ENCODE measurements around the gene EPHB2. TPM values are rescaled to one million over a fixed set of nuclear protein-coding genes. Genes with fewer than 3 reads are reported as not detected.

EPHB2 gene
- total RNA-seq, 1 donor from 2014 or later, result 5.0 TPM

DNA sequence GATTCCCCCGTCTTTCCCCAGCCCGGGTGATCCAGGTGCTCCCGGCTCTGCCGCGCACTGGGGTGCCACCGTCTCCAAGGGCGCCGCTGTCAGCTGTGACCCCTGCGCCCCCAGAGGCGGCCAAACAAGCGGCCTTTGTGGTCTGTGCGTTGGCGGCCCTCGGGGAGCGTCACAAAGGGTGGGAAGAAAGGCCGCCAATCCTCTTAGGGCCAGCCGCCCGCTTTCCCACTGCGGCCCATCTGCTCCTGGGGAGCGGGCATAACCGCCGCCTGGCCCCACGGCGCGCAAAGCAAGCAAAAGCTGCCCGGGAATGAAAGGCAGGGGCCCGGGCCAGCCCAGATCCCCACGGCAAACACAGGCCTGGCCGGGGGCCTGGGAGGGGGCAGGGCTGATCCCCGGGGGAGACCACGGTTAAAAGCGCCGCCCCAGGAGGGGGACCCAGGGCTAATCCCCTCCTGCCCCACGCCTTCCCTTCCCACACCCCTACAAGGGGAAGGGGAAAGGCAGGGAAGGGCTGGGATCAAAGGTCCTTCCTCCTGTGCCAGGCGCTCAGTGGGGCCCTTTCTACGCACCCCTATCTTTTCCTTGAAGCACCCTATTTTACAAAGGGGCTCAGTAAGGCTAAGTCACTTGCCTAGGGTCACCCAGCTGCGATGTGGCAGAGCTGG lies 33.6 kb upstream of the EPHB2 start:
- DNase-seq (no peak), ATAC-seq (no peak)
- peaks cover 28% of the 10 kb centered on the region for H3K27me3 ChIP-seq (ENCODE audit: low read depth)

DNA sequence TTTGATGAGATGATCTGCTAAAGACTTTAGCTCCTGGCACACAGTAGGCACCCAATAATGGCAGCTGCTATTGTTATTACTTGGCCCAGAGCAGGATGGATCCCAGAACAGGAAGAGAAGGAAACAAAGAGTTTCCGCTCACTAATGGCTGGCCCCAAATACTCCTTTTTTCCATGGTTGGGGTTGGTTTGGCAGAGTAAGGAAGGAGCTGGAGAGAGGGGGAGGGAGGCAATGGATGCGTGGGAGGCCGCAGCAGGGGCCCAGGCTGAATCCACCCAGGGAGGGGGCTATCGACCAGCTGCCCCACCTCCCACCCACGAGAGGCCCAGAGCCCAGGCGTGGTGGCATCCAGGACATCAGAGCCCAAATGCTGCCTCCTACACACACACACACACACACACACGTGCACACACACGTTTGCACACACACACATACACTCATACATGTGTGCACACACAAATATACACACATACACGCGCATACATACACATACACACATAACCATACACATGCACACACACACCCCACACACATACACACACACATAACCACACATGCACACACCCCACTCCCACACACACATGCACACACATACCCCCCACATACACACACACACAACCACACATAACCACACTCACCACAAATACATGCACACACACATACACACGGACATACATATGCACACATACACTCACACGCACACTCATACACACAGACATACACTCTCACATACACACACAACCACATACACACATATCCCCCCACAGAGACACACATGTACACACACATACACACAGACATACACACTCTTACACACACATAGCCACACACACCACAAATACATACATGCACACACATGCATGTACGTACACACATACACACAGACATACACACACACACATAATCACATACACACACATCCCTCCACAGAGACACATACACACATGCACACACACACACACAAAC lies 32.4 kb upstream of the EPHB2 start:
- no peaks in the 10 kb centered on the region for H3K36me3 ChIP-seq
- DNase-seq (no peak), ATAC-seq (no peak)
- no peak overlapping the region for H3K4me3 ChIP-seq
- H3K27me3 ChIP-seq (ENCODE audit: low read depth), result peaks cover 22% of the 10 kb centered on the region
- intact Hi-C loops (cut with DNase I), result no loop called here
- H3K9me3 ChIP-seq, result no peaks in the 10 kb centered on the region
- TF ChIP-seq, protein P1, sequence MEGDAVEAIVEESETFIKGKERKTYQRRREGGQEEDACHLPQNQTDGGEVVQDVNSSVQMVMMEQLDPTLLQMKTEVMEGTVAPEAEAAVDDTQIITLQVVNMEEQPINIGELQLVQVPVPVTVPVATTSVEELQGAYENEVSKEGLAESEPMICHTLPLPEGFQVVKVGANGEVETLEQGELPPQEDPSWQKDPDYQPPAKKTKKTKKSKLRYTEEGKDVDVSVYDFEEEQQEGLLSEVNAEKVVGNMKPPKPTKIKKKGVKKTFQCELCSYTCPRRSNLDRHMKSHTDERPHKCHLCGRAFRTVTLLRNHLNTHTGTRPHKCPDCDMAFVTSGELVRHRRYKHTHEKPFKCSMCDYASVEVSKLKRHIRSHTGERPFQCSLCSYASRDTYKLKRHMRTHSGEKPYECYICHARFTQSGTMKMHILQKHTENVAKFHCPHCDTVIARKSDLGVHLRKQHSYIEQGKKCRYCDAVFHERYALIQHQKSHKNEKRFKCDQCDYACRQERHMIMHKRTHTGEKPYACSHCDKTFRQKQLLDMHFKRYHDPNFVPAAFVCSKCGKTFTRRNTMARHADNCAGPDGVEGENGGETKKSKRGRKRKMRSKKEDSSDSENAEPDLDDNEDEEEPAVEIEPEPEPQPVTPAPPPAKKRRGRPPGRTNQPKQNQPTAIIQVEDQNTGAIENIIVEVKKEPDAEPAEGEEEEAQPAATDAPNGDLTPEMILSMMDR (IDR thresholded peaks at IDR 0.05), result no peak
- H3K27ac ChIP-seq, result no peak overlapping the region
- H3K4me1 ChIP-seq, result no peaks in the 10 kb centered on the region

More for the DNA sequence above, 33.6 kb upstream of the EPHB2 start:
- intact Hi-C loops (cut with DNase I), result no loop called here
- Histone ChIP-seq H3K9me3 (no peaks in the 10 kb centered on the region), H3K27ac (no peak overlapping the region), H3K36me3 (no peaks in the 10 kb centered on the region), H3K4me3 (no peak overlapping the region), H3K4me1 (no peaks in the 10 kb centered on the region)
- TF ChIP-seq, protein P1 (IDR thresholded peaks at IDR 0.05), result no peak

DNA sequence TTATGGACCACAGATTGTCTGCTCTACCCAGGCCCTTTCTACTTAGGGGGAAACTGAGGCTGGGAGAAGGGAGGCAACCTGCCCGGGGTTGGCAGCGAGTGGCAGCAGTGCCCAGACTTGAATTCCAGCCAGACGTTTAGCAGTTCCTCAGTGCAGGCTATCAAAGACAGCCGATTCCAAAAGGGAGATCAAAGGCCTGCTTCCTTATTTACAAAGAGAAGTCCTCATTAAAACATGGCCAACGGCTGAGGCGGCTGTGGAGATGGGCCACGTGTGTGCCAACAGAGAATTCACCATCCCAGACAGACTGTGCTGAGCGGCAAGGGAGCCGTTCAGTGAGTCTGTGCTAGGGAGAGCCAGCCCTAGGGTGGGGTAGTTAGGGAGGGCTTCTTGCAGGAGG lies 29.9 kb upstream of the EPHB2 start:
- Histone ChIP-seq H3K27ac (no peak overlapping the region), H3K4me1 (no peaks in the 10 kb centered on the region), H3K4me3 (no peak overlapping the region), H3K9me3 (no peaks in the 10 kb centered on the region), H3K27me3 (ENCODE audit: low read depth) (peaks cover 26% of the 10 kb centered on the region), H3K36me3 (no peaks in the 10 kb centered on the region)
- TF ChIP-seq, protein P1 (IDR thresholded peaks at IDR 0.05), result no peak
- intact Hi-C loops (cut with DNase I), result no loop called here
- DNase-seq, result no peak
- no peak for ATAC-seq

DNA sequence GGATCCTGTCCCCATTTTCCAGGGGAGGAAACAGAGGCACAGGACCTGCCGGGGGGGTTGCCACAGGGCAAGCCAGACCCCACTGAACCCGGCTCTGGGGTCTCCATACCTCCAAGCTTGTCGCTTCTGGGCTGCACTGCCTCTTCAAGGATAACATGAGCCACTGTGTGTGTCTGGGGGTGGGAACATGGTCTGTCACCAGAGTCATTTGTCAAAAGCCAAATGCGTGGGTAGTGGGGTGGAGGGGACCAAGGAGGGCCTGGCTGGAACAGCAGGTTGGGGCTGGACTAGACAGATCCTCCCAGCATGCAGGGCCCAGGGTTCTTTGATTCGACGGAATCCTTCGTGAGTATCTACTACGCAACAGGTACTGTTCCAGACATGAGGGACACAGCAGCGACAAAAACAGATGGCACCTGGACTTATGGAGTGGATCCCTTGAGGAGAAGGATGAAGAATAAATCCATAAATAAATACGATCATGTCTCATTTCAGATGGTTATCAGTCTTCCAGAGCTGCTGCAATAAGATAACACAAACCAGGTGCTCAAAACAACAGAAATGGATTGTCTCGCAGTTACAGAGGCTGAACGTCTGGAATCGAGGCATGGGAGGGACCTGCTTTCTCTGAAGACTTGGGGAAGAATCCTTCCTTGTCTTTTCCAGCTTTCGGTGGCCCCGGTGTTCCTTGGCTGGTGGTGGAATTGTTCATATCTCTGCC lies 28.9 kb upstream of the EPHB2 start:
- H3K9me3 ChIP-seq, result no peaks in the 10 kb centered on the region
- no peaks in the 10 kb centered on the region for H3K36me3 ChIP-seq
- H3K4me3 ChIP-seq, result no peak overlapping the region
- no peak for ATAC-seq
- no peak for DNase-seq
- intact Hi-C loops (cut with DNase I), result no loop called here
- TF ChIP-seq, protein P1 (IDR thresholded peaks at IDR 0.05), result no peak
- no peak overlapping the region for H3K27ac ChIP-seq
- H3K27me3 ChIP-seq (ENCODE audit: low read depth), result peaks cover 22% of the 10 kb centered on the region
- H3K4me1 ChIP-seq, result no peaks in the 10 kb centered on the region

DNA sequence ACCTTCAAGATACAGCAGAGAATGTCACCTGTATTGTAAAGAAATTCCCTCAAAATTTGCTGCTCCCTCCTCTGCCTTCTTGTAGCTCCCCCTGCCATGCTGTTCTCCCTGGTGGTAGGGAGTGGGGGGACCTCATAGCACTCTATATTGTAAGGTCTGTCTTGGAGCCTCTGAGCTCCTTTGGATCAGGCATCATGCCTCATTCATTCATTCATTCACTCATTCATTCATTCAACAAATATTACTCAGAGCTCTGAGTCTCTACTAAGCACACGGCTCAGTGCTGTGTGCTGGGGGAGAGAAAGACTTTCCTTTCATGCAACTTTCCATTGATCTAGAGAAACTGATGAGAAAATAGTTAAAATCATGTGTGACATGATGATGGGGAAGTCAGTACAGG lies 27.1 kb upstream of the EPHB2 start:
- TF ChIP-seq, protein P1 (IDR thresholded peaks at IDR 0.05), result no peak
- ATAC-seq (no peak), DNase-seq (no peak)
- H3K36me3 ChIP-seq, result no peaks in the 10 kb centered on the region
- H3K27ac ChIP-seq, result no peak overlapping the region
- peaks cover 17% of the 10 kb centered on the region for H3K27me3 ChIP-seq (ENCODE audit: low read depth)
- no peak overlapping the region for H3K4me3 ChIP-seq
- intact Hi-C loops (cut with DNase I), result no loop called here
- no peaks in the 10 kb centered on the region for H3K9me3 ChIP-seq
- H3K4me1 ChIP-seq, result no peaks in the 10 kb centered on the region
